DOHH2 (cell line): ENCODE measurements around the gene PDGFRA.

Source experiments
- H3F3A ChIP-seq: fragments of 200-600 bp; sonication (generic), shearing (Covaris generic); 2 replicates; pipeline ENCODE4 v1.6.0; 2016; ENCODE audit warnings: antibody characterized with exemption, mild to moderate bottlenecking; ENCODE audit not compliant: control insufficient read depth, insufficient read depth
- H3K27ac ChIP-seq: fragments of 200-600 bp; sonication (generic); 2 replicates; pipeline ENCODE4 v1.5.1; 2014; ENCODE audit warnings: low read depth, mild to moderate bottlenecking, low read length, moderate library complexity
- H3K27me3 ChIP-seq: fragments of 200-600 bp; sonication (generic); 2 replicates; pipeline ENCODE4 v1.6.1; 2014; ENCODE audit warnings: mild to moderate bottlenecking, low read length, mixed read lengths; ENCODE audit not compliant: control insufficient read depth
- H3K36me3 ChIP-seq: fragments of 200-600 bp; sonication (generic); 2 replicates; pipeline ENCODE4 v1.6.1; 2014; ENCODE audit warnings: mild to moderate bottlenecking, low read length, moderate library complexity, mixed read lengths; ENCODE audit not compliant: control insufficient read depth
- H3K4me1 ChIP-seq: fragments of 200-600 bp; sonication (generic); 2 replicates; pipeline ENCODE4 v1.6.1; 2014; ENCODE audit warnings: mild to moderate bottlenecking, low read length, mixed read lengths; ENCODE audit not compliant: control insufficient read depth
- H3K4me2 ChIP-seq: fragments of 200-600 bp; sonication (generic); 2 replicates; pipeline ENCODE4 v1.6.0; 2014; ENCODE audit warnings: mild to moderate bottlenecking, low read length, moderate library complexity
- H3K4me3 ChIP-seq: fragments of 200-600 bp; sonication (generic); 2 replicates; pipeline ENCODE4 v1.5.1; 2014; ENCODE audit warnings: mild to moderate bottlenecking, low read length, mixed read lengths
- H3K79me2 ChIP-seq: fragments of 200-600 bp; sonication (generic); 2 replicates; pipeline ENCODE4 v1.6.1; 2014; ENCODE audit warnings: mild to moderate bottlenecking, low read length, mixed read lengths; ENCODE audit not compliant: control insufficient read depth
- H3K9me2 ChIP-seq: fragments of 200-600 bp; sonication (generic); replicated peaks from 2 replicates; pipeline ENCODE4 v1.6.1; 2014; ENCODE audit warnings: mild to moderate bottlenecking, low read length, mixed read lengths; ENCODE audit not compliant: control insufficient read depth
- H3K9me3 ChIP-seq: fragments of 200-600 bp; sonication (generic); 2 replicates; pipeline ENCODE4 v1.6.1; 2014; ENCODE audit warnings: antibody characterized with exemption, low read length, mixed read lengths; ENCODE audit not compliant: control insufficient read depth, insufficient read depth
- H4K20me1 ChIP-seq: fragments of 200-600 bp; sonication (generic); 2 replicates; pipeline ENCODE4 v1.6.0; 2014; ENCODE audit warnings: low read depth, mild to moderate bottlenecking, antibody characterized with exemption, low read length, moderate library complexity; ENCODE audit not compliant: control insufficient read depth, insufficient read depth
- EZH2phosphoT487 ChIP-seq: fragments of 200-600 bp; sonication (generic); IDR thresholded peaks from 2 replicates; pipeline ENCODE4 v1.6.1; 2017; ENCODE audit warnings: borderline replicate concordance, mild to moderate bottlenecking, antibody characterized with exemption, low read length, moderate library complexity, mixed read lengths
- TF ChIP-seq, protein P1 (sequence below): fragments of 200-600 bp; sonication (generic); IDR thresholded peaks from one replicate; pipeline ENCODE4 v1.5.1; 2014; ENCODE audit warnings: antibody characterized with exemption, mild to moderate bottlenecking, low read depth, low read length; ENCODE audit not compliant: poor library complexity, severe bottlenecking

PDGFRA gene

DNA sequence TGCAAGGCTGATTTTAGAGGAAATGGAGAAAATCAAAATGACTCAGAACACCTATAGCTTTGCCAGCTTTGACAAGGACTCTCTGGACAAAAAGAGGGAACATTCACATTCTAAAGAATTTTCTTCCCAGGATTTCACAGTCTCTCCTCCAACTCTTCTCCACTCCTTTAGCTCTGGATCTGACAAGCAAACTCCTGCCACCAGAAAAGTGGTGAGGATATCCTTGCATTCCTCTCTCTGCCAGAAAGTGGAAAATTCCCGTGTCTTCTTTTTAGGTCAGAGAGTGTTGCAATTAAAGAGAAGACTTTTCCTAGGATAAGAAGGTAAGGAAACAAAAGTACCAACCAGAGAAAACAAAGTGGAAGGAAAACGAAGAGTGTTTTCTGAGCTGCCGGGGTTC, 16.1 kb upstream of the PDGFRA start:
- TF ChIP-seq EZH2phosphoT487 = no peak
- TF ChIP-seq, protein P1, sequence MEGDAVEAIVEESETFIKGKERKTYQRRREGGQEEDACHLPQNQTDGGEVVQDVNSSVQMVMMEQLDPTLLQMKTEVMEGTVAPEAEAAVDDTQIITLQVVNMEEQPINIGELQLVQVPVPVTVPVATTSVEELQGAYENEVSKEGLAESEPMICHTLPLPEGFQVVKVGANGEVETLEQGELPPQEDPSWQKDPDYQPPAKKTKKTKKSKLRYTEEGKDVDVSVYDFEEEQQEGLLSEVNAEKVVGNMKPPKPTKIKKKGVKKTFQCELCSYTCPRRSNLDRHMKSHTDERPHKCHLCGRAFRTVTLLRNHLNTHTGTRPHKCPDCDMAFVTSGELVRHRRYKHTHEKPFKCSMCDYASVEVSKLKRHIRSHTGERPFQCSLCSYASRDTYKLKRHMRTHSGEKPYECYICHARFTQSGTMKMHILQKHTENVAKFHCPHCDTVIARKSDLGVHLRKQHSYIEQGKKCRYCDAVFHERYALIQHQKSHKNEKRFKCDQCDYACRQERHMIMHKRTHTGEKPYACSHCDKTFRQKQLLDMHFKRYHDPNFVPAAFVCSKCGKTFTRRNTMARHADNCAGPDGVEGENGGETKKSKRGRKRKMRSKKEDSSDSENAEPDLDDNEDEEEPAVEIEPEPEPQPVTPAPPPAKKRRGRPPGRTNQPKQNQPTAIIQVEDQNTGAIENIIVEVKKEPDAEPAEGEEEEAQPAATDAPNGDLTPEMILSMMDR = no peak
- H3K79me2 ChIP-seq = no peaks in the 10 kb centered on the region
- H3K4me1 ChIP-seq = peaks cover 6% of the 10 kb centered on the region
- no peak overlapping the region for H3K4me2 ChIP-seq
- peaks cover 2% of the 10 kb centered on the region for H3K27me3 ChIP-seq
- no peak overlapping the region for H3K4me3 ChIP-seq
- no peaks in the 10 kb centered on the region for H3F3A ChIP-seq
- H4K20me1 ChIP-seq = no peaks in the 10 kb centered on the region
- H3K9me3 ChIP-seq = no peaks in the 10 kb centered on the region
- H3K27ac ChIP-seq = no peak overlapping the region
- no peaks in the 10 kb centered on the region for H3K36me3 ChIP-seq
- no peaks in the 10 kb centered on the region for H3K9me2 ChIP-seq

DNA sequence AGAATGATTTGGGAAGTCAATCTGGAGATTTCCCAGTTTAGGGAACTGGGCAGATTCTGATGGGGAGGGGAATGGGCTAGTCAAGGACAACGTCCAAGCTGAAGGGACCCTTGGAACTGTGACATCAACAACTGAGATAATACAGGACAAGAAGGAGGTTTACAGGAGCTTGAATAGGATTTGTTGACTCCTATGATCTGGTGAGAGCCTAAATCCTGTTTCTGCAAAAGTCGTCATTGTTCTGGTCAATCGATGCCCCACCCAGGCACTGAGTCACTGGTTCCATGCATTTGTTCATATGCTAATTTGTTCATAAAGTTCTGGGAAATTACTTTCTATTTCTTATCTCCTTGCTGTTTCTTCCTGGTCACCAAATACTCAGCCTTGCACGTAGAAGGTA, 15.3 kb upstream of the PDGFRA start:
- H4K20me1 ChIP-seq = no peaks in the 10 kb centered on the region
- no peak overlapping the region for H3K27ac ChIP-seq
- no peaks in the 10 kb centered on the region for H3K9me2 ChIP-seq
- no peaks in the 10 kb centered on the region for H3F3A ChIP-seq
- no peaks in the 10 kb centered on the region for H3K9me3 ChIP-seq
- H3K4me2 ChIP-seq = no peak overlapping the region
- TF ChIP-seq, protein P1 = no peak
- TF ChIP-seq EZH2phosphoT487 = no peak
- H3K4me3 ChIP-seq = no peak overlapping the region
- no peaks in the 10 kb centered on the region for H3K36me3 ChIP-seq
- peaks cover 9% of the 10 kb centered on the region for H3K4me1 ChIP-seq
- peaks cover 7% of the 10 kb centered on the region for H3K27me3 ChIP-seq
- H3K79me2 ChIP-seq = no peaks in the 10 kb centered on the region

DNA sequence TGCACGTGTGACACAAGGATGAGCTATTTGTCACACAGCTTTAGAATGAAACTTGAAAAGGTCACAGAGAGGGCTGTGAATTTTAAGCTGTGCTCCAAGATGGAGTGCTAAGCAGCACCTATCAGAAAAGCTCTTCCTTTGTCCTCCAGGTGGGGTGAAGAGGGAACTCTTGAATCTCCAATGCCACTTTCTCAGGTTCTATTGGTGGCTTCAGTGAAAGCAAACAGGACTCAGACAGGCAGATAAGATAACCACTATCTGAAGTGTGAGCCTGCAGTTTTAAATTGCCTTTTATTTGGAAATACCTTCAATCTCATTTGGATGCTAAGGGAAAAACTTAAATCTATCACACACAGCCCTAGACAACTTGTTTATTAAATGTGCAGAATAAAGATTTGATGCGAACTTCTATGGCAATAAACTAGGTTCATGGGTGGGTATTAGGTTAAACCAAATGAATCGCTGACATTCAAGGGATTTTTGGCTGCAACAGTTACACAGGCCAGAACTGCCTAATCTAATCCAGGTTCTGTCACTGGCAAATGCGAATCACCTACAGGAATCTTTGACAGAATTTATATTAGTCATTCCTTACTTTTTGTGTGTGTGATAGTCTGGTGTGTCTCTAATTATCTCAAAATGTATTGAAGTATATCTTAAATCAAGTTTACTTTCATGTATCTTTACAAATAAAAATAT, 13.6 kb upstream of the PDGFRA start:
- TF ChIP-seq, protein P1 = no peak
- TF ChIP-seq EZH2phosphoT487 = no peak
- H4K20me1 ChIP-seq = no peaks in the 10 kb centered on the region
- peaks cover 7% of the 10 kb centered on the region for H3K27me3 ChIP-seq
- H3K4me3 ChIP-seq = no peak overlapping the region
- H3F3A ChIP-seq = no peaks in the 10 kb centered on the region
- H3K4me2 ChIP-seq = no peak overlapping the region
- no peaks in the 10 kb centered on the region for H3K79me2 ChIP-seq
- H3K27ac ChIP-seq = no peak overlapping the region
- peaks cover 9% of the 10 kb centered on the region for H3K4me1 ChIP-seq
- no peaks in the 10 kb centered on the region for H3K9me3 ChIP-seq
- H3K9me2 ChIP-seq = no peaks in the 10 kb centered on the region
- no peaks in the 10 kb centered on the region for H3K36me3 ChIP-seq
